GM12878 (cell line): ENCODE data around the gene MYL11. TPM values are rescaled to one million over a fixed set of nuclear protein-coding genes. Genes with fewer than 3 reads are reported as not detected.

ENCODE experiments used
- ATF2 ChIP-seq: IDR thresholded peaks from 2 replicates; pipeline ENCODE4 v1.6.1; 2012; ENCODE audit warnings: low read length, inconsistent platforms
- BCL11A ChIP-seq: IDR thresholded peaks from 2 replicates; pipeline ENCODE4 v1.6.1; 2011; ENCODE audit warnings: low read depth, low read length
- CREB1 ChIP-seq: IDR thresholded peaks from 2 replicates; pipeline ENCODE4 v1.6.1; 2012; ENCODE audit warnings: low read depth, mild to moderate bottlenecking, inconsistent platforms
- CTCF ChIP-seq, 3 experiments: IDR thresholded peaks in 2 of 3; conservative IDR thresholded peaks in 1 of 3; 2 replicates each; pipeline ENCODE4 v1.5.1; 2011; ENCODE audit warnings: low read depth in 3 of 3, low read length in 3 of 3, mild to moderate bottlenecking in 3 of 3, control low read depth in 2 of 3, moderate library complexity in 2 of 3, inconsistent platforms in 1 of 3, mixed read lengths in 1 of 3; ENCODE audit not compliant: control insufficient read depth in 2 of 3, insufficient read depth in 1 of 3; ENCODE audit errors: extremely low read depth in 1 of 3
- FOXM1 ChIP-seq: IDR thresholded peaks from 2 replicates; pipeline ENCODE4 v1.6.1; 2012; ENCODE audit warnings: low read depth, mild to moderate bottlenecking, inconsistent platforms, low read length, moderate library complexity
- KAT2A ChIP-seq: conservative IDR thresholded peaks from 2 replicates; pipeline ENCODE4 v1.6.1; 2011; ENCODE audit warnings: low read depth, low read length; ENCODE audit not compliant: control insufficient read depth
- MTA2 ChIP-seq: fragments of 450-650 bp; IDR thresholded peaks from 2 replicates; pipeline ENCODE4 v1.6.1; 2016; ENCODE audit warnings: low read depth, mild to moderate bottlenecking, moderate library complexity
- MTA3 ChIP-seq: IDR thresholded peaks from 2 replicates; pipeline ENCODE4 v1.6.1; 2012; ENCODE audit warnings: low read length, inconsistent platforms, borderline replicate concordance
- NFYA ChIP-seq: IDR thresholded peaks from 2 replicates; pipeline ENCODE4 v1.6.1; 2011; ENCODE audit warnings: low read depth, mild to moderate bottlenecking, low read length, improper control_type of control experiment, borderline replicate concordance
- POLR2A ChIP-seq: IDR thresholded peaks from 2 replicates; pipeline ENCODE4 v1.6.1; 2011; ENCODE audit warnings: low read depth, mild to moderate bottlenecking, low read length
- RELA ChIP-seq: fragments of 450-650 bp; IDR thresholded peaks from 2 replicates; pipeline ENCODE4 v1.8.0; 2014; ENCODE audit warnings: borderline replicate concordance; ENCODE audit not compliant: partially characterized antibody
- RFX5 ChIP-seq: IDR thresholded peaks from 2 replicates; pipeline ENCODE4 v1.6.1; 2011; ENCODE audit warnings: low read depth, low read length, improper control_type of control experiment
- TCF7 ChIP-seq: IDR thresholded peaks from 2 replicates; pipeline ENCODE4 v1.6.1; 2014; ENCODE audit warnings: antibody characterized with exemption, borderline replicate concordance
- YBX1 ChIP-seq: fragments of 450-650 bp; IDR thresholded peaks from 2 replicates; pipeline ENCODE4 v1.6.1; 2016; ENCODE audit warnings: antibody characterized with exemption
- ZNF217 ChIP-seq: fragments of 450-650 bp; IDR thresholded peaks from 2 replicates; pipeline ENCODE4 v1.6.1; 2017; ENCODE audit warnings: antibody characterized with exemption, mild to moderate bottlenecking
- ZNF24 ChIP-seq: fragments of 450-650 bp; IDR thresholded peaks from 2 replicates; pipeline ENCODE4 v1.6.1; 2017; ENCODE audit warnings: antibody characterized with exemption, mild to moderate bottlenecking
- ZNF592 ChIP-seq: fragments of 450-650 bp; IDR thresholded peaks from 2 replicates; pipeline ENCODE4 v1.6.1; 2017; ENCODE audit warnings: mild to moderate bottlenecking, moderate library complexity
- ZSCAN29 ChIP-seq: fragments of 450-650 bp; IDR thresholded peaks from 2 replicates; pipeline ENCODE4 v1.6.1; 2017; ENCODE audit warnings: mild to moderate bottlenecking, moderate library complexity
- polyA plus RNA-seq, 11 experiments: library from polyadenylated mRNA; depleted of rRNA in 4 of 11; unstranded in 6 of 11; stranded (reverse) in 5 of 11; fragments of >200 nt; fragmentation: Nextera tagmentation in 4 of 11; fragmentation: Illumina TruSeq in 1 of 11; extraction: Ambion mirVana in 4 of 11; extraction: Trizol in 1 of 11; gene quantifications; 1 replicate in 1 of 11; 2 replicates in 10 of 11; pipeline versions ENCODE4 v1.2.1 to v1.2.3, GENCODE V29; 2011 to 2016; ENCODE audit warnings: inconsistent platforms in 2 of 11, missing spikeins in 2 of 11, low read depth in 1 of 11
- total RNA-seq, 4 experiments: library from RNA; depleted of rRNA in 3 of 4; stranded (reverse); fragments of >200 nt in 3 of 4; fragmentation: Illumina TruSeq in 1 of 4; extraction: Trizol in 1 of 4; gene quantifications; 2 replicates each; pipeline versions ENCODE4 v1.2.1 to v1.2.3, GENCODE V29; 2013 to 2021
- TF ChIP-seq, protein P1 (sequence below): fragments of 450-650 bp; IDR thresholded peaks from 2 replicates; pipeline ENCODE4 v1.6.1; 2016; ENCODE audit warnings: mild to moderate bottlenecking
- TF ChIP-seq, protein P2 (sequence below): fragments of 450-650 bp; IDR thresholded peaks from 2 replicates; pipeline ENCODE4 v1.6.1; 2017; ENCODE audit warnings: antibody characterized with exemption, mild to moderate bottlenecking, moderate library complexity

MYL11 gene
- total and polyA plus RNA-seq, 10 of the 15 experiments (the other 5 are each of a cell fraction or from before 2014, with no cell fraction given) = 0.19 to 1.2 (median 0.61) TPM; not detected in 5

DNA sequence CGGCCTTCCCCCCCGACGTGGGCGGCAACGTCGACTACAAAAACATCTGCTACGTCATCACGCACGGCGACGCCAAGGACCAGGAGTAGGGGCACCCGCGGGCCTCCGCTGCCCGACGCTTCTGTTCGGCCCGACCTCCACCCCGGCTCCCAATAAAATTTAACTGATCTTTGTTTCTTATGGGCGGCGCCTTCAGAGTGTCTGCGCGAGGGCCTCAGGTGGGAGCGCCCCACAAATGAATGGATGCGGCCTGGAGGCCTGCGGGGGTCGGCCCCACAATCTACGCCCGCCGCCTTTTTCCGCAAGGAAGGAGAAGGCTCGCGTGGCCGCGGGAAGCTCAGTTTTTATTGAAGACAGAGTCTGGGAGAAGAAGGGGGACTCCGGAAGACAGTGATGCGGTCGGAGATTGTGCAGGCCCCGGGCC is 3.2 kb downstream of the MYL11 start (continued):
- no peak for TF ChIP-seq CTCF (IDR thresholded peaks at IDR 0.05 in 2 of 3, conservative IDR thresholded peaks at IDR 0.05 in 1 of 3; ENCODE audit: control insufficient read depth in 2 of 3, extremely low read depth in 1 of 3, insufficient read depth in 1 of 3, low read depth in 3 of 3, low read length in 3 of 3)
- no peak for TF ChIP-seq ZSCAN29
- no peak for TF ChIP-seq YBX1
- TF ChIP-seq RELA = peak; percentile 30
- no peak for TF ChIP-seq RFX5
- TF ChIP-seq KAT2A = no peak
- TF ChIP-seq TCF7 = no peak
- no peak for TF ChIP-seq FOXM1
- no peak for TF ChIP-seq ZNF24
- TF ChIP-seq MTA2 = peak; percentile 28; the same call in 1 of the 2 replicates
- peak; percentile 93 for TF ChIP-seq CREB1
- no peak for TF ChIP-seq BCL11A
- TF ChIP-seq POLR2A = peak; percentile 52
- no peak for TF ChIP-seq MTA3
- TF ChIP-seq, protein P1, sequence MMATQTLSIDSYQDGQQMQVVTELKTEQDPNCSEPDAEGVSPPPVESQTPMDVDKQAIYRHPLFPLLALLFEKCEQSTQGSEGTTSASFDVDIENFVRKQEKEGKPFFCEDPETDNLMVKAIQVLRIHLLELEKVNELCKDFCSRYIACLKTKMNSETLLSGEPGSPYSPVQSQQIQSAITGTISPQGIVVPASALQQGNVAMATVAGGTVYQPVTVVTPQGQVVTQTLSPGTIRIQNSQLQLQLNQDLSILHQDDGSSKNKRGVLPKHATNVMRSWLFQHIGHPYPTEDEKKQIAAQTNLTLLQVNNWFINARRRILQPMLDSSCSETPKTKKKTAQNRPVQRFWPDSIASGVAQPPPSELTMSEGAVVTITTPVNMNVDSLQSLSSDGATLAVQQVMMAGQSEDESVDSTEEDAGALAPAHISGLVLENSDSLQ = peak; percentile 49; the same call in 1 of the 2 replicates
- TF ChIP-seq, protein P2, sequence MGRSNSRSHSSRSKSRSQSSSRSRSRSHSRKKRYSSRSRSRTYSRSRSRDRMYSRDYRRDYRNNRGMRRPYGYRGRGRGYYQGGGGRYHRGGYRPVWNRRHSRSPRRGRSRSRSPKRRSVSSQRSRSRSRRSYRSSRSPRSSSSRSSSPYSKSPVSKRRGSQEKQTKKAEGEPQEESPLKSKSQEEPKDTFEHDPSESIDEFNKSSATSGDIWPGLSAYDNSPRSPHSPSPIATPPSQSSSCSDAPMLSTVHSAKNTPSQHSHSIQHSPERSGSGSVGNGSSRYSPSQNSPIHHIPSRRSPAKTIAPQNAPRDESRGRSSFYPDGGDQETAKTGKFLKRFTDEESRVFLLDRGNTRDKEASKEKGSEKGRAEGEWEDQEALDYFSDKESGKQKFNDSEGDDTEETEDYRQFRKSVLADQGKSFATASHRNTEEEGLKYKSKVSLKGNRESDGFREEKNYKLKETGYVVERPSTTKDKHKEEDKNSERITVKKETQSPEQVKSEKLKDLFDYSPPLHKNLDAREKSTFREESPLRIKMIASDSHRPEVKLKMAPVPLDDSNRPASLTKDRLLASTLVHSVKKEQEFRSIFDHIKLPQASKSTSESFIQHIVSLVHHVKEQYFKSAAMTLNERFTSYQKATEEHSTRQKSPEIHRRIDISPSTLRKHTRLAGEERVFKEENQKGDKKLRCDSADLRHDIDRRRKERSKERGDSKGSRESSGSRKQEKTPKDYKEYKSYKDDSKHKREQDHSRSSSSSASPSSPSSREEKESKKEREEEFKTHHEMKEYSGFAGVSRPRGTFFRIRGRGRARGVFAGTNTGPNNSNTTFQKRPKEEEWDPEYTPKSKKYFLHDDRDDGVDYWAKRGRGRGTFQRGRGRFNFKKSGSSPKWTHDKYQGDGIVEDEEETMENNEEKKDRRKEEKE = no peak
- no peak for TF ChIP-seq ATF2
- TF ChIP-seq NFYA = no peak
- TF ChIP-seq ZNF592 = no peak
- no peak for TF ChIP-seq ZNF217
